Dermis blood vessel endothelial cell (primary cell): ENCODE data around the gene DLG1. TPM values are rescaled to one million over a fixed set of nuclear protein-coding genes. Genes with fewer than 3 reads are reported as not detected.
A peak's percentile ranks its signal among the peaks of the same experiment; 100 is the strongest.

Experiments
- DNase-seq: peaks from one replicate; pipeline ENCODE4 v3.0.0; 2010
- total RNA-seq: library from RNA; depleted of rRNA; stranded (reverse); fragments of >200 nt; gene quantifications from 2 replicates; pipeline ENCODE4 v1.2.3, GENCODE V29; 2014

DLG1 gene
- total RNA-seq, 1 donor from 2014 or later, result 82.2 TPM

- no peak for DNase-seq
Observed at GRCh38 chr3:197171481-197172067, 126.8 kb downstream of the DLG1 start.

- DNase-seq, result no peak
Observed at GRCh38 chr3:197169028-197169427, 129.4 kb downstream of the DLG1 start.

GRCh38 chr3:197168606-197169005 lies 129.8 kb downstream of the DLG1 start:
- DNase-seq, result peak; percentile 46

GRCh38 chr3:197168063-197168462 lies 130.3 kb downstream of the DLG1 start:
- DNase-seq, result no peak

- no peak for DNase-seq
Observed at GRCh38 chr3:197167549-197167948, 130.9 kb downstream of the DLG1 start.

GRCh38 chr3:197165890-197166289 lies 132.5 kb downstream of the DLG1 start:
- no peak for DNase-seq

- no peak for DNase-seq
Observed at GRCh38 chr3:197155046-197155445, 143.4 kb downstream of the DLG1 start.

- DNase-seq, result peak; percentile 29
Observed at GRCh38 chr3:197151580-197151979, 146.8 kb downstream of the DLG1 start.

- peak; percentile 48 for DNase-seq
Observed at GRCh38 chr3:197149528-197149927, 148.9 kb downstream of the DLG1 start.

- DNase-seq, result no peak
Observed at GRCh38 chr3:197144188-197144587, 154.2 kb downstream of the DLG1 start.

- peak; percentile 62 for DNase-seq
Observed at GRCh38 chr3:197139586-197139985, 158.8 kb downstream of the DLG1 start.

GRCh38 chr3:197137751-197138150 lies 160.7 kb downstream of the DLG1 start:
- DNase-seq, result no peak

GRCh38 chr3:197136744-197137143 lies 161.7 kb downstream of the DLG1 start:
- no peak for DNase-seq

- peak; percentile 29 for DNase-seq
Observed at GRCh38 chr3:197135212-197135611, 163.2 kb downstream of the DLG1 start.

GRCh38 chr3:197132916-197133530 lies 165.4 kb downstream of the DLG1 start:
- DNase-seq, result no peak

GRCh38 chr3:197125636-197126035 lies 172.8 kb downstream of the DLG1 start:
- no peak for DNase-seq

GRCh38 chr3:197124713-197125112 lies 173.7 kb downstream of the DLG1 start:
- no peak for DNase-seq

- DNase-seq, result no peak
Observed at GRCh38 chr3:197122394-197122793, 176.0 kb downstream of the DLG1 start.

- DNase-seq, result no peak
Observed at GRCh38 chr3:197117114-197117513, 181.3 kb downstream of the DLG1 start.

- DNase-seq, result no peak
Observed at GRCh38 chr3:197114007-197114406, 184.4 kb downstream of the DLG1 start.

- no peak for DNase-seq
Observed at GRCh38 chr3:197111685-197112084, 186.7 kb downstream of the DLG1 start.

- DNase-seq, result no peak
Observed at GRCh38 chr3:197105786-197106185, 192.6 kb downstream of the DLG1 start.

GRCh38 chr3:197104738-197105137 lies 193.7 kb downstream of the DLG1 start:
- no peak for DNase-seq

- no peak for DNase-seq
Observed at GRCh38 chr3:197103766-197104165, 194.6 kb downstream of the DLG1 start.

- DNase-seq, result no peak
Observed at GRCh38 chr3:197093871-197094270, 204.5 kb downstream of the DLG1 start.
